ENCODE results near the gene SUMF1.

Gene SUMF1

DNA sequence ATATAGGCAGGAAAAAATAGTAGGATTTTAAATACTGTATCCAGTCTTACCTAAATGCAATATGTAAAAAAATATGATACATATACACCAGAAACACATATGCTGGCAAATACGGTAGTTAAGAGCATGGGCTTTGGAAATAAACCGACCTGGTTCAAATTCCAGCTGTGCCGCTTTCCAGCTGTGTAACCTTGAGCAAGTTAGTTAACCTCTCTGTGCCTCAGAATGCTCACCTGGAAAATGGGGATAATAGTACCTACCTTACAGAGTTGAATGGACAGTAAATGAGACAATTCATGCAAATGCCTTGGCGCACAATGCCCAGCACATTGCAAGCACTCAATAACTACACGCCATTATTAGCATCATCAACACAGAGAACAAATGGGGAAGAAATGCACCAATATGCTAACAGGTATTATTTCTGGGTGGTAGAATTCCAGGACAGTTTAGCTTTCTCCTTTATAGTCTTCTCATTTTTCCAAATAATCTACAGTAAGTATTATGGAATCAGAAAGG lies 50.6 kb downstream of the SUMF1 start:
- DNase-seq (ENCODE audit: low read depth, low spot score): no peak
- Histone ChIP-seq H3K27ac (ENCODE audit: low read length) (no peak overlapping the region), H3K27me3 (ENCODE audit: control insufficient read depth, insufficient read depth, low read length) (no peaks in the 10 kb centered on the region), H3K4me1 (ENCODE audit: control insufficient read depth, insufficient read depth, low read length) (no peaks in the 10 kb centered on the region), H3K9me3 (ENCODE audit: control insufficient read depth, insufficient read depth, low read length) (no peaks in the 10 kb centered on the region), H3K4me3 (ENCODE audit: low read length) (no peak overlapping the region), H3K36me3 (ENCODE audit: control insufficient read depth, insufficient read depth, low read length) (no peaks in the 10 kb centered on the region)
- WGBS (ENCODE audit: insufficient coverage, insufficient read length): no CpG with 5 or more reads among the region's 5 CpGs

DNA sequence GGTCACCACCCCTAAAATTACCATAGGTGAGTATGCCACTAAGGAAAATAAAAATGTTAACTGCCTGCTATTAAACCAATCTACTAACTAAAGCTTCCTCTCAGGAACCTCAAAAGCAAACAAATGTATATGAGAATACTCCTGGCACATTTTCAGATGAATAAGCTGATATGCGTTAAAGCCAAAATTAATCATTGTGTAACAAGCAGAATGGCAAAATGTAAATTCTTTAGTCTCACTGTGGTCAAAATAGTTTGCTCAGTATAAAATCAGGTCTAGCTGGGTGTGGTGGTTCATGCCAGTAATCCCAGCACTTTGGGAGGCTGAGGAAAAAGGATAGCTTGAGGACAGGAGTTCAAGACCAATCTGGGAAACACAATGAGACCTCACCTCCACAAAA lies 53.6 kb downstream of the SUMF1 start:
- no CpG with 5 or more reads among the region's 1 CpG for WGBS (ENCODE audit: insufficient coverage, insufficient read length)
- Histone ChIP-seq H3K9me3 (ENCODE audit: control insufficient read depth, insufficient read depth, low read length) (no peaks in the 10 kb centered on the region), H3K27me3 (ENCODE audit: control insufficient read depth, insufficient read depth, low read length) (no peaks in the 10 kb centered on the region), H3K4me3 (ENCODE audit: low read length) (no peak overlapping the region), H3K36me3 (ENCODE audit: control insufficient read depth, insufficient read depth, low read length) (no peaks in the 10 kb centered on the region), H3K4me1 (ENCODE audit: control insufficient read depth, insufficient read depth, low read length) (no peaks in the 10 kb centered on the region), H3K27ac (ENCODE audit: low read length) (no peak overlapping the region)
- no peak for DNase-seq (ENCODE audit: low read depth, low spot score)

DNA sequence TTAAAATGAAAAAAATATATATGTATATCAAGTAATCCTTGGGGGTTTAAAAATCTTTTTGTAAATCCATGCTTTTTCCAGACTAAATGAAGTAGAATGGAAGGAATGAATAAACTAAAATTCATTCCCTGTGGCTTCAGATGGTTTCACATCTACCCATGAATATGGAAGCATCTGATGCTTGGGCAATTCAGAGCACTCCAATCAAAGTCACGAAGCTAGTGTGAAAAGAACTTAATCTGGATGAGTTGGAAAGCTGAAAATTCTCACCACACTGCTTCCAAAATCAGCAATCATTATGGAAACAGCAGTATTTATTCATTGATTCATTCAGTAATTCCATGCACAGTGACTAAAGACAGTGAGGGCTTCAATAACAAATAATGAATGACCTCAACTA lies 55.2 kb downstream of the SUMF1 start:
- Histone ChIP-seq H3K4me1 (ENCODE audit: control insufficient read depth, insufficient read depth, low read length) (no peaks in the 10 kb centered on the region), H3K27me3 (ENCODE audit: control insufficient read depth, insufficient read depth, low read length) (no peaks in the 10 kb centered on the region), H3K36me3 (ENCODE audit: control insufficient read depth, insufficient read depth, low read length) (no peaks in the 10 kb centered on the region), H3K9me3 (ENCODE audit: control insufficient read depth, insufficient read depth, low read length) (no peaks in the 10 kb centered on the region), H3K4me3 (ENCODE audit: low read length) (no peak overlapping the region), H3K27ac (ENCODE audit: low read length) (no peak overlapping the region)
- no CpG with 5 or more reads among the region's 1 CpG for whole genome bisulfite sequencing (ENCODE audit: insufficient coverage, insufficient read length)
- no peak for DNase-seq (ENCODE audit: low read depth, low spot score)

DNA sequence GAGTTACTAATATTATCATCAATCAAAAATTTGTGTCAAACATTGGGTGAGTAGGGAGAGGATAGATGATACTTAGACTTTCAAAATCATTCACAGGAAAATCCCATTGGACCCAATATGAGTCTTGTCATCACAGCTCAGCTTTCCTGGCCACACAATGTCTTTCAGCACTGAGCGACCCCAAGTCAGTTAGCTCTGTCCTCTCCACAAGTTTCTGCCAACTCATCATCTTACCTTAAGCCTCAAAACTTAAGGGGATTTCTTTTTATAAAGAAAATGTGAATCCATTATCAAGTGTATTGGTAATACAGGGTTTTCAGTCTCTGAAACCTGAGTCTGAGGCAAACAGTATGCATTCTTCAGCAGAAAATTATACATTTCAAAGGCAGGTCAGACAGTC lies 55.8 kb downstream of the SUMF1 start:
- no CpG with 5 or more reads among the region's 1 CpG for WGBS (ENCODE audit: insufficient coverage, insufficient read length)
- Histone ChIP-seq H3K9me3 (ENCODE audit: control insufficient read depth, insufficient read depth, low read length) (no peaks in the 10 kb centered on the region), H3K27me3 (ENCODE audit: control insufficient read depth, insufficient read depth, low read length) (no peaks in the 10 kb centered on the region), H3K27ac (ENCODE audit: low read length) (no peak overlapping the region), H3K4me1 (ENCODE audit: control insufficient read depth, insufficient read depth, low read length) (no peaks in the 10 kb centered on the region), H3K4me3 (ENCODE audit: low read length) (no peak overlapping the region), H3K36me3 (ENCODE audit: control insufficient read depth, insufficient read depth, low read length) (no peaks in the 10 kb centered on the region)
- no peak for DNase-seq (ENCODE audit: low read depth, low spot score)

DNA sequence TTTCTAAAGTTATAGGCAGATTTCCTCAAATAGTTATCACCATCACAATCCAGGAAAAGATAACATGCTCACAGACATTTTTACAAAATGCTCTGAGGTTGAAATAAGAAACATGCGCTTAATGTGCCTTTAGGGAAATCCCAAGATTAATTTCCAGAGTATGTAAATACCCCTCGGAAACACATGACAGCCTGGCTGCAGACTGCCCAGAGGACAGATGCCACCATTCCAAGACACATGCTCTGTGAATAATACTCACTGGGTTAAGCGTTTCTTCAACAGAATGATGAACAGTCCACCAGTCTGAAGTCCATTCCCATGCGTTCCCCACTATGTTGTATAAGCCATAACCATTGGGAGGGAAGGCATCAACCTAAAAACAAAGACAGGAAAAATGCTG lies 56.5 kb downstream of the SUMF1 start:
- no CpG with 5 or more reads among the region's 4 CpGs for WGBS (ENCODE audit: insufficient coverage, insufficient read length)
- Histone ChIP-seq H3K4me3 (ENCODE audit: low read length) (no peak overlapping the region), H3K27ac (ENCODE audit: low read length) (no peak overlapping the region), H3K9me3 (ENCODE audit: control insufficient read depth, insufficient read depth, low read length) (no peaks in the 10 kb centered on the region), H3K36me3 (ENCODE audit: control insufficient read depth, insufficient read depth, low read length) (no peaks in the 10 kb centered on the region), H3K4me1 (ENCODE audit: control insufficient read depth, insufficient read depth, low read length) (no peaks in the 10 kb centered on the region), H3K27me3 (ENCODE audit: control insufficient read depth, insufficient read depth, low read length) (no peaks in the 10 kb centered on the region)
- DNase-seq (ENCODE audit: low read depth, low spot score): no peak

DNA sequence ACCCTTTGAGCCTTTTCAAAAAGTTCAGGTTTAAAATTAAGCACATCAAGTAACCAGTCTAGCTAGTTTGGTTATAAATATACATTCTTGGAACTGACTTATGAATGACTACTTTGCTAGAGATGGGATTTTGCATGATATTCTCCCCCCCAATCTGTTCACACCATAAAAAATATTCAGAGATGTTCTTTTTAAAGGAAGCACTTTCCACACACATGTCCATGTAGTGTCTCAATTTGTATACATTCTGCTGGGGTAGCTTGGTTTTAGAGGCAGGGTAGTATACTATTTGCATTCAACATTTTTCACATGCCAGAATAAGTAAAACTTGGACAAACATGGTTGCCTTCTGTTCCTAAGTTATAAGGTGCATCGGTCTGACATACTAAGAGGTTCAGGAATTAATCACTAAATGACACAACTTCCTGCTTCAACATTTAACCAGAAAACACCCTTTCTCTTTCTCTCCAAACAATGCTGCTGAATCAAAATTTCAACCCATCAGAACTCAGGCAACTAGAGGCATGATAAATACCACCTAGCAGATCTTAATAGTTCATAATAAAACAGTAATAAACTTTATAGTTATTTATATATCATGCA lies 57.0 kb downstream of the SUMF1 start:
- DNase-seq (ENCODE audit: low read depth, low spot score): no peak
- H3K36me3 ChIP-seq (ENCODE audit: control insufficient read depth, insufficient read depth, low read length): no peaks in the 10 kb centered on the region
- no peaks in the 10 kb centered on the region for H3K27me3 ChIP-seq (ENCODE audit: control insufficient read depth, insufficient read depth, low read length)
- no peaks in the 10 kb centered on the region for H3K9me3 ChIP-seq (ENCODE audit: control insufficient read depth, insufficient read depth, low read length)
- WGBS (ENCODE audit: insufficient coverage, insufficient read length): no CpG with 5 or more reads among the region's 1 CpG
- H3K27ac ChIP-seq (ENCODE audit: low read length): no peak overlapping the region
- no peak overlapping the region for H3K4me3 ChIP-seq (ENCODE audit: low read length)
- no peaks in the 10 kb centered on the region for H3K4me1 ChIP-seq (ENCODE audit: control insufficient read depth, insufficient read depth, low read length)

DNA sequence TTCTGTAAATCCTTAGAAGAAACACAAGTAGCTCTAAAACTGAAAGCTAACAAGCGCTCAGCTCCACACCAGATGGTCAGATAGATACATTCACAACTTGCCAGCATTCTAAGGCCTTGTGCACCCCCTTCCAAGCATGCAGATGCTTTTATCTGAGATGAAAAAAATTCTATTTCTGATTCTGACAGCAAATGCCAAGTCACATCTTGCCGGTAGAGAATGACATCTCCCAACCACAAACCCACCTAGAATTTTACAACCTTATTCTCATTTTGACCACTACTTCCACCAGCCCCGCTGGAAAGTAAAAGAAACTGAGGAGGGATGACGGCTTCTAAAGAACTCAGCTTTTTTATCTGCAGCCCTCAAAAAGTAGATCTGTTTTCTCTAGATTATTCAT lies 57.7 kb downstream of the SUMF1 start:
- no peaks in the 10 kb centered on the region for H3K4me1 ChIP-seq (ENCODE audit: control insufficient read depth, insufficient read depth, low read length)
- no peak overlapping the region for H3K4me3 ChIP-seq (ENCODE audit: low read length)
- H3K9me3 ChIP-seq (ENCODE audit: control insufficient read depth, insufficient read depth, low read length): no peaks in the 10 kb centered on the region
- DNase-seq (ENCODE audit: low read depth, low spot score): no peak
- H3K36me3 ChIP-seq (ENCODE audit: control insufficient read depth, insufficient read depth, low read length): no peaks in the 10 kb centered on the region
- no peak overlapping the region for H3K27ac ChIP-seq (ENCODE audit: low read length)
- WGBS (ENCODE audit: insufficient coverage, insufficient read length): no CpG with 5 or more reads among the region's 4 CpGs
- no peaks in the 10 kb centered on the region for H3K27me3 ChIP-seq (ENCODE audit: control insufficient read depth, insufficient read depth, low read length)

DNA sequence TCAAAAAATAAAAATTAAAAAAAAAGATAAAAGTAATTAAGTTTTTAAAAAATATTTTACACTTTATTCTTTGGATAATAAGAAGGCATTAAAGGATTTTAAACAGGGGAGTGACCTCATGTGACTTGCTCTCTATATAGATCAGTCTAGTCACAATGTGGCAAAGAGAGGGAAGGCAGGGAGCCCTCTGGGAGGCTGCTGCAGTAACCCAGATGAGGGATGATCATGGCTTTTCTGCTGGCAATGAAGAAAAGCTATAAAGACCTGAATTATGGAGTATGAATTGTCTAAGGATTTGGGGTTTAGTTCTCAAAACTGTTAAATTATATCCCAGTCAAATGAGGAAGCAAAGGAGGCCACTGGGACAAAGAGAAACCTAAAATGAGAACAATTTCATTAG lies 58.1 kb downstream of the SUMF1 start:
- H3K36me3 ChIP-seq (ENCODE audit: control insufficient read depth, insufficient read depth, low read length): no peaks in the 10 kb centered on the region
- H3K4me1 ChIP-seq (ENCODE audit: control insufficient read depth, insufficient read depth, low read length): no peaks in the 10 kb centered on the region
- no peaks in the 10 kb centered on the region for H3K27me3 ChIP-seq (ENCODE audit: control insufficient read depth, insufficient read depth, low read length)
- DNase-seq (ENCODE audit: low read depth, low spot score): no peak
- H3K27ac ChIP-seq (ENCODE audit: low read length): no peak overlapping the region
- H3K9me3 ChIP-seq (ENCODE audit: control insufficient read depth, insufficient read depth, low read length): no peaks in the 10 kb centered on the region
- no peak overlapping the region for H3K4me3 ChIP-seq (ENCODE audit: low read length)

DNA sequence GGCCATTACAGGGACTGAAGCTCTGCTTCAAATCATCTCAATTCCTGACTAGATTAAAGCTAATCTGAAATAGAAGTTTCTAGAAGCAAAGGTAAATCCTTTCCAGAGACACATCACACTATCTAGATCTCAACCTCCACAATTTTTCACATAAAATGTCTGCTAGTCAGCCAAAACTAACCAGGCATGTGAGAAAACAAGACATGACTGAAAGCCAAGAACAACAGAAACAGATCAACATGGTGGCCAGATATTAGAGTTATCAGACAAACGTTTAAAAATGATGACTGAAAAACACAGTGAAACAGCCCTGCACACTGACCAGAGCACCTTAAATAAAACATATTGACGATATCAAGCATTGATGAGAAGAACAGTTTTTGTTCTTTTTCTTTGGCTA lies 59.1 kb downstream of the SUMF1 start:
- no peak overlapping the region for H3K27ac ChIP-seq (ENCODE audit: low read length)
- no peaks in the 10 kb centered on the region for H3K4me1 ChIP-seq (ENCODE audit: control insufficient read depth, insufficient read depth, low read length)
- H3K4me3 ChIP-seq (ENCODE audit: low read length): no peak overlapping the region
- no CpG with 5 or more reads among the region's 2 CpGs for WGBS (ENCODE audit: insufficient coverage, insufficient read length)
- H3K9me3 ChIP-seq (ENCODE audit: control insufficient read depth, insufficient read depth, low read length): no peaks in the 10 kb centered on the region
- DNase-seq (ENCODE audit: low read depth, low spot score): no peak
- H3K36me3 ChIP-seq (ENCODE audit: control insufficient read depth, insufficient read depth, low read length): no peaks in the 10 kb centered on the region
- no peaks in the 10 kb centered on the region for H3K27me3 ChIP-seq (ENCODE audit: control insufficient read depth, insufficient read depth, low read length)

DNA sequence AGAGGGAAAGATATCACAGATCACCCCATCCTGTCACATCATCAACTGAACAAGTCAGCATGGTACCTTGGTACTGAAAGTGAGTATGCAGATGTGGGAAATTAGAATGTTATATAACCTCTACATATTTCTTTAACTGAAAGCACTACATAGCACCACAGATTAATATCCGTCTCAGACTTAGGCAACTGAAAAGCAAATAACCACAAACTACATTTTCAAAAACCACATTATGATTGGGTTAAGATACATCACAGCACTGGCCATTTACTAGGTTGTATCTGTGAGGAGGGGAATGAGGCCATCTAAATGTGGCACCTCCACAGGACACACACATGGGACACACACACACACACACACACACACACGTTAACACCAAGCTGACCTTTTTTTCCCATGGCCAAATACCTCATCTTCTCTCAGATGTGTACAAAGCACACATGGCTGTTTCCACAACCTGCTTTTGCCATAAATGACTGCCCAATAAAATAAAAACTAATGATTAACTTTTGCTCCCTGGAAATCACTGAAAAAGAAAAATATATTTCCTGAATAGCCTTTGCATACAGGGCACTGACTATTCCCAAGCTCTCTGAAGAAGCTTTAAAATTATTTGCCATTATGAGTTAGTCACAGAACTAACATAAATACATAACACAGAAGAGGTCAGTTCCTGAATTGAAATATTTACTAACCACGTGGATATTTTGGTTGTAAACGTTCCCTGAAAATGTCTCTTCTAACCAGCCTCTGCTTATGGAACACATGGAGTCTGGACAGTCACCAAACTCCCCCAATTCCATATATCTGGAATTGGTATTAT lies 60.1 kb downstream of the SUMF1 start:
- no peak for DNase-seq (ENCODE audit: low read depth, low spot score)
- no peak overlapping the region for H3K4me3 ChIP-seq (ENCODE audit: low read length)
- no peaks in the 10 kb centered on the region for H3K27me3 ChIP-seq (ENCODE audit: control insufficient read depth, insufficient read depth, low read length)
- WGBS (ENCODE audit: insufficient coverage, insufficient read length): no CpG with 5 or more reads among the region's 4 CpGs
- H3K4me1 ChIP-seq (ENCODE audit: control insufficient read depth, insufficient read depth, low read length): no peaks in the 10 kb centered on the region
- no peaks in the 10 kb centered on the region for H3K36me3 ChIP-seq (ENCODE audit: control insufficient read depth, insufficient read depth, low read length)
- no peaks in the 10 kb centered on the region for H3K9me3 ChIP-seq (ENCODE audit: control insufficient read depth, insufficient read depth, low read length)
- no peak overlapping the region for H3K27ac ChIP-seq (ENCODE audit: low read length)

DNA sequence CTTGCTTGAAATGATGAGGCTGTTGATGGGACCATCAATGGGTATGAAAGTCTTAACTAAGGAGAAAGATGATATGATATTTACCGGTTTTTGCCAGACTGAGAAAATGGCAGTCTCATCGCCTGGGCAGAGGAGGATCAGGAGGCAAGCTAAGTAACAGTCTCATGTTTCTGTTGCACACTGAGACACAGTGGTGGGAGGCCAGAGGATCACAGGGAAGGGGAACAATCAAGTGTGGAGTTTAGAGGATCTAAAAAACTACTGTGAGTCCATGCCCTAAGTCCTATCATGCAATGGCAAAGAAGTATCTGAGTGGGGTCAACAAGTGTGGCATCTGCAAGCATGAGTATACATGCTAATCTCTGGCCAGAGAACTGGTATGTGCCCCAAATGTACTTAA lies 62.2 kb downstream of the SUMF1 start:
- H3K4me3 ChIP-seq (ENCODE audit: low read length): no peak overlapping the region
- H3K36me3 ChIP-seq (ENCODE audit: control insufficient read depth, insufficient read depth, low read length): no peaks in the 10 kb centered on the region
- H3K4me1 ChIP-seq (ENCODE audit: control insufficient read depth, insufficient read depth, low read length): no peaks in the 10 kb centered on the region
- H3K27me3 ChIP-seq (ENCODE audit: control insufficient read depth, insufficient read depth, low read length): no peaks in the 10 kb centered on the region
- WGBS (ENCODE audit: insufficient coverage, insufficient read length): no CpG with 5 or more reads among the region's 2 CpGs
- no peak overlapping the region for H3K27ac ChIP-seq (ENCODE audit: low read length)
- no peak for DNase-seq (ENCODE audit: low read depth, low spot score)
- H3K9me3 ChIP-seq (ENCODE audit: control insufficient read depth, insufficient read depth, low read length): no peaks in the 10 kb centered on the region
